H1 (cell line): ENCODE measurements around the gene EIF2B1. TPM values are rescaled to one million over a fixed set of nuclear protein-coding genes. Genes with fewer than 3 reads are reported as not detected.

ENCODE experiments used
- CTCF ChIA-PET: fragments of 300-600 bp; sonication (Branson Sonifier 250); formaldehyde crosslinking; loops from one replicate; lab custom pipeline; 2021; ENCODE audit not compliant: partially characterized antibody; lab: Charles Lee
- POLR2A ChIA-PET: fragments of 300-600 bp; sonication (Branson Sonifier 250); formaldehyde crosslinking; loops from one replicate; lab custom pipeline; 2021; ENCODE audit warnings: inconsistent platforms; ENCODE audit not compliant: partially characterized antibody; lab: Charles Lee
- DNase-seq, 2 experiments: peaks; one replicate each; pipeline versions ENCODE4 v3.0.0 to v3.0.0-alpha.2; 2010 to 2022; ENCODE audit warnings: low spot score in 2 of 2, low read depth in 1 of 2, mixed read lengths in 1 of 2
- FAIRE-seq: peaks from 2 replicates; lab custom pipeline; 2011; peaks lifted over from hg19 to GRCh38; lab: Jason Lieb, UNC
- H2AFZ ChIP-seq: 2 replicates; pipeline ENCODE4 v1.8.1; 2012; ENCODE audit warnings: low read length, inconsistent platforms
- H2AK5ac ChIP-seq: 2 replicates; pipeline ENCODE4 v1.6.1; 2013; ENCODE audit warnings: low read depth, low read length
- H2BK120ac ChIP-seq: replicated peaks from 2 replicates; pipeline ENCODE3; 2013; ENCODE audit warnings: low read depth, low read length, inconsistent platforms
- H2BK12ac ChIP-seq: 2 replicates; pipeline ENCODE4 v1.6.1; 2013; ENCODE audit warnings: low read depth, low read length
- H2BK15ac ChIP-seq: 2 replicates; pipeline ENCODE4 v1.6.1; 2013; ENCODE audit warnings: low read length
- H2BK20ac ChIP-seq: 2 replicates; pipeline ENCODE4 v1.6.1; 2013; ENCODE audit warnings: low read length
- H2BK5ac ChIP-seq: 2 replicates; pipeline ENCODE4 v1.6.1; 2013; ENCODE audit warnings: low read depth, low read length
- H3K14ac ChIP-seq: 2 replicates; pipeline ENCODE4 v1.6.1; 2013; ENCODE audit warnings: inconsistent platforms; ENCODE audit not compliant: insufficient read length
- H3K18ac ChIP-seq: 2 replicates; pipeline ENCODE4 v1.6.1; 2013; ENCODE audit warnings: low read length; ENCODE audit errors: extremely low read depth
- H3K23ac ChIP-seq: 2 replicates; pipeline ENCODE4 v1.6.1; 2013; ENCODE audit warnings: inconsistent platforms; ENCODE audit not compliant: insufficient read length
- H3K23me2 ChIP-seq: 2 replicates; pipeline ENCODE4 v1.6.1; 2013; ENCODE audit warnings: low read depth, low read length
- H3K27ac ChIP-seq: 2 replicates; pipeline ENCODE4 v1.6.1; 2011; ENCODE audit warnings: low read depth, low read length, inconsistent platforms
- H3K27me3 ChIP-seq, 4 experiments: replicated peaks in 1 of 4; 1 replicate in 1 of 4; 2 replicates in 3 of 4; pipeline versions ENCODE4 v1.6.1 to v1.8.1; 2011 to 2013; ENCODE audit warnings: low read length in 3 of 4, mild to moderate bottlenecking in 3 of 4, inconsistent platforms in 2 of 4, mixed read lengths in 2 of 4, moderate library complexity in 1 of 4; ENCODE audit not compliant: control insufficient read depth in 3 of 4, insufficient read depth in 3 of 4; ENCODE audit errors: extremely low read depth in 1 of 4
- H3K36me3 ChIP-seq, 4 experiments: 2 replicates each; pipeline versions ENCODE4 v1.6.1 to v1.8.1; 2011 to 2013; ENCODE audit warnings: mild to moderate bottlenecking in 4 of 4, low read length in 3 of 4, moderate library complexity in 2 of 4, control low read depth in 1 of 4, inconsistent platforms in 1 of 4; ENCODE audit not compliant: insufficient read depth in 4 of 4, control insufficient read depth in 2 of 4
- H3K4ac ChIP-seq: replicated peaks from 2 replicates; pipeline ENCODE3; 2013; ENCODE audit warnings: low read length, low read depth, mixed read lengths, inconsistent platforms; ENCODE audit not compliant: insufficient read length
- H3K4me1 ChIP-seq, 4 experiments: replicated peaks in 1 of 4; 1 replicate in 1 of 4; 2 replicates in 3 of 4; pipeline versions ENCODE4 v1.6.1 to v1.8.1; 2011 to 2013; ENCODE audit warnings: low read length in 3 of 4, inconsistent platforms in 2 of 4, mixed read lengths in 1 of 4; ENCODE audit not compliant: insufficient read depth in 4 of 4, control insufficient read depth in 3 of 4
- H3K4me2 ChIP-seq, 2 experiments: 2 replicates each; pipeline versions ENCODE4 v1.6.1 to v1.8.1; 2011 to 2013; ENCODE audit warnings: low read depth in 2 of 2, low read length in 2 of 2, control low read depth in 1 of 2, inconsistent platforms in 1 of 2, mild to moderate bottlenecking in 1 of 2; ENCODE audit not compliant: insufficient read depth in 1 of 2
- H3K4me3 ChIP-seq, 4 experiments: fragments of 200-600, 300-600 bp in 1 of 4; sonication (generic), shearing (Covaris generic), sonication (Bioruptor Twin) in 1 of 4; 2 replicates each; pipeline versions ENCODE4 v1.5.1 to v1.8.1; 2011 to 2016; ENCODE audit warnings: low read length in 4 of 4, low read depth in 3 of 4, control low read depth in 2 of 4, inconsistent platforms in 2 of 4, mild to moderate bottlenecking in 2 of 4, mixed read lengths in 1 of 4, moderate library complexity in 1 of 4; ENCODE audit not compliant: insufficient read depth in 2 of 4; ENCODE audit errors: extremely low read depth in 1 of 4
- H3K56ac ChIP-seq: replicated peaks from 2 replicates; pipeline ENCODE3; 2013; ENCODE audit warnings: low read depth, mild to moderate bottlenecking, mixed read lengths, low read length, inconsistent platforms; ENCODE audit not compliant: insufficient read length
- H3K79me1 ChIP-seq: 2 replicates; pipeline ENCODE4 v1.6.1; 2013; ENCODE audit warnings: low read depth, low read length, control low read depth
- H3K79me2 ChIP-seq, 2 experiments: 2 replicates each; pipeline versions ENCODE4 v1.6.1 to v1.8.1; 2012 to 2013; ENCODE audit warnings: low read length in 2 of 2, mild to moderate bottlenecking in 2 of 2, inconsistent platforms in 1 of 2; ENCODE audit not compliant: insufficient read depth in 2 of 2, control insufficient read depth in 1 of 2
- H3K9ac ChIP-seq, 4 experiments: replicated peaks in 1 of 4; 1 replicate in 1 of 4; 2 replicates in 3 of 4; pipeline versions ENCODE4 v1.6.1 to v1.8.1; 2011 to 2013; ENCODE audit warnings: low read depth in 3 of 4, low read length in 3 of 4, control low read depth in 2 of 4, mild to moderate bottlenecking in 2 of 4, moderate library complexity in 2 of 4, inconsistent platforms in 1 of 4; ENCODE audit errors: extremely low read depth in 1 of 4
- H3K9me3 ChIP-seq, 2 experiments: 2 replicates each; pipeline versions ENCODE4 v1.6.1 to v1.8.1; 2012 to 2013; ENCODE audit warnings: mild to moderate bottlenecking in 2 of 2, moderate library complexity in 2 of 2, control low read depth in 1 of 2, inconsistent platforms in 1 of 2, low read depth in 1 of 2, low read length in 1 of 2, mixed read lengths in 1 of 2; ENCODE audit not compliant: insufficient read depth in 2 of 2
- H4K20me1 ChIP-seq, 2 experiments: replicated peaks in 1 of 2; 2 replicates each; pipeline versions ENCODE3 to v1.8.1; 2011 to 2013; ENCODE audit warnings: inconsistent platforms in 2 of 2, low read length in 2 of 2, mild to moderate bottlenecking in 1 of 2; ENCODE audit not compliant: insufficient read depth in 2 of 2, control insufficient read depth in 1 of 2
- H4K5ac ChIP-seq: 2 replicates; pipeline ENCODE4 v1.6.1; 2013; ENCODE audit warnings: low read length, low read depth, mixed read lengths, inconsistent platforms; ENCODE audit not compliant: insufficient read length
- H4K8ac ChIP-seq: 2 replicates; pipeline ENCODE4 v1.8.0; 2013; ENCODE audit warnings: mild to moderate bottlenecking, moderate library complexity, low read length, inconsistent platforms; ENCODE audit not compliant: insufficient read depth; ENCODE audit errors: extremely low read depth
- H4K91ac ChIP-seq: replicated peaks from 2 replicates; pipeline ENCODE3; 2013; ENCODE audit warnings: low read length, mixed read lengths, inconsistent platforms; ENCODE audit not compliant: insufficient read length
- CEBPB ChIP-seq: IDR thresholded peaks from 2 replicates; pipeline ENCODE4 v1.6.1; 2012; ENCODE audit warnings: low read depth, low read length
- EGR1 ChIP-seq: IDR thresholded peaks from 2 replicates; pipeline ENCODE4 v1.6.1; 2011; ENCODE audit warnings: low read depth, low read length, borderline replicate concordance
- HDAC6 ChIP-seq: IDR thresholded peaks from one replicate; pipeline ENCODE4 v1.7.1; 2012; ENCODE audit warnings: low read depth, mild to moderate bottlenecking, inconsistent platforms, low read length, moderate library complexity
- KDM1A ChIP-seq: fragments of 200-600, 300-600 bp; sonication (generic); IDR thresholded peaks from 2 replicates; pipeline ENCODE4 v1.7.1; 2016; ENCODE audit warnings: mild to moderate bottlenecking, low read length, borderline replicate concordance
- KDM5A ChIP-seq: fragments of 200-600 bp; IDR thresholded peaks from 2 replicates; pipeline ENCODE4 v1.7.1; 2012; ENCODE audit warnings: mild to moderate bottlenecking, low read length, inconsistent platforms, mixed read lengths
- NRF1 ChIP-seq: IDR thresholded peaks from 2 replicates; pipeline ENCODE4 v1.6.1; 2011; ENCODE audit warnings: mild to moderate bottlenecking, low read depth, low read length, improper control_type of control experiment
- RBBP5 ChIP-seq: IDR thresholded peaks from 2 replicates; pipeline ENCODE4 v1.7.1; 2012; ENCODE audit warnings: low read depth, mild to moderate bottlenecking, inconsistent platforms, low read length, moderate library complexity, borderline replicate concordance
- SP4 ChIP-seq: IDR thresholded peaks from 2 replicates; pipeline ENCODE4 v1.6.1; 2012; ENCODE audit warnings: low read length, inconsistent platforms
- YY1 ChIP-seq: IDR thresholded peaks from 2 replicates; pipeline ENCODE4 v1.6.1; 2011; ENCODE audit warnings: low read depth, mild to moderate bottlenecking, low read length
- WGBS, 2 experiments: shearing (Covaris generic) in 1 of 2; methylation state at CpG; one replicate each; pipeline versions ENCODE4 v1.1.6 to v1.1.7; 2013 to 2015; ENCODE audit warnings: low lambda C conversion rate in 2 of 2, mixed read lengths in 2 of 2, inconsistent platforms in 1 of 2, low coverage in 1 of 2, missing lambda C conversion rate in 1 of 2; ENCODE audit not compliant: insufficient replicate concordance in 2 of 2, insufficient coverage in 1 of 2, insufficient read length in 1 of 2; ENCODE audit errors: extremely low coverage in 1 of 2, missing lambda C conversion rate in 1 of 2; 5-methylcytosine and 5-hydroxymethylcytosine counted together
- polyA plus RNA-seq, 7 experiments: library from polyadenylated mRNA; depleted of rRNA in 3 of 7; stranded (reverse) in 5 of 7; unstranded in 2 of 7; fragments of >200 nt in 5 of 7; fragments of 200-250 nt in 2 of 7; gene quantifications; 1 replicate in 5 of 7; 2 replicates in 1 of 7; 4 replicates in 1 of 7; pipeline versions ENCODE4 v1.2.1 to v1.2.3, GENCODE V29; 2011 to 2013; ENCODE audit warnings: missing spikeins in 2 of 7, mixed read lengths in 2 of 7
- total RNA-seq: library from RNA; stranded (reverse); fragmentation: NEBNext Ultra II Directional; extraction: Animal tissue kit (Norgen Biotek cat#: 25700); gene quantifications from 2 replicates; pipeline ENCODE4 v1.2.1, GENCODE V29; 2021
- TF ChIP-seq, protein P1 (sequence below): IDR thresholded peaks from 2 replicates; pipeline ENCODE4 v1.6.1; 2011; ENCODE audit warnings: low read length, improper control_type of control experiment
- TF ChIP-seq, protein P2 (sequence below): IDR thresholded peaks from 2 replicates; pipeline ENCODE4 v1.6.1; 2012; ENCODE audit warnings: low read length, inconsistent platforms

The EIF2B1 gene
- total and polyA plus RNA-seq, 2 of the 8 experiments (the other 6 are each of a cell fraction or from before 2014, with no cell fraction given): 24.9 to 49.9 TPM

GRCh38 chr12:123634142-123634561, 666 bp upstream of the EIF2B1 start:
- Histone ChIP-seq H3K36me3 (peaks cover 0 to 14% (median 12%) of the 10 kb centered on the region in 4 experiments; a peak in 5 of 8 replicates), H3K56ac (no peak overlapping the region), H4K91ac (no peak overlapping the region), H3K18ac (no peak overlapping the region), H3K4ac (no peak overlapping the region), H3K23me2 (peaks cover 3% of the 10 kb centered on the region; the same call in 1 of the 2 replicates), H3K4me2 (peak overlapping the region; percentile 63 to 81), H2AK5ac (no peak overlapping the region), H2BK15ac (no peak overlapping the region), H3K14ac (no peak overlapping the region), H3K23ac (no peak overlapping the region), H3K9me3 (no peaks in the 10 kb centered on the region), H2BK5ac (peak overlapping the region; percentile 80; the same call in 1 of the 2 replicates), H3K27ac (peak overlapping the region; percentile 81), H2BK20ac (no peak overlapping the region), H2BK120ac (no peak overlapping the region), H3K9ac (peak overlapping the region; percentile 66 to 94 (median 86)), H3K4me1 (peaks cover 0 to 4% (median 0%) of the 10 kb centered on the region in 4 experiments; a peak in 3 of 7 replicates), H3K79me1 (peaks cover 2% of the 10 kb centered on the region), H4K5ac (peak overlapping the region; percentile 18), H3K27me3 (no peaks in the 10 kb centered on the region), H3K79me2 (peaks cover 0 to 20% of the 10 kb centered on the region in 2 experiments; a peak in 2 of 4 replicates), H4K8ac (no peak overlapping the region), H4K20me1 (peaks cover 0 to 2% of the 10 kb centered on the region in 2 experiments), H2AFZ (no peak overlapping the region), H2BK12ac (no peak overlapping the region), H3K4me3 (peak overlapping the region; percentile 75 to 94 (median 92))
- no peak for TF ChIP-seq NRF1
- peak; percentile 59; the same call in 1 of the 2 replicates for TF ChIP-seq KDM1A
- TF ChIP-seq SP4: no peak
- TF ChIP-seq YY1: 0 out of 2 replicates have a peak, but pooled peaks have one; percentile 31
- TF ChIP-seq RBBP5: no peak
- TF ChIP-seq, protein P1, sequence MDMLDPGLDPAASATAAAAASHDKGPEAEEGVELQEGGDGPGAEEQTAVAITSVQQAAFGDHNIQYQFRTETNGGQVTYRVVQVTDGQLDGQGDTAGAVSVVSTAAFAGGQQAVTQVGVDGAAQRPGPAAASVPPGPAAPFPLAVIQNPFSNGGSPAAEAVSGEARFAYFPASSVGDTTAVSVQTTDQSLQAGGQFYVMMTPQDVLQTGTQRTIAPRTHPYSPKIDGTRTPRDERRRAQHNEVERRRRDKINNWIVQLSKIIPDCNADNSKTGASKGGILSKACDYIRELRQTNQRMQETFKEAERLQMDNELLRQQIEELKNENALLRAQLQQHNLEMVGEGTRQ: no peak
- TF ChIP-seq EGR1: no peak
- TF ChIP-seq KDM5A: no peak
- TF ChIP-seq, protein P2, sequence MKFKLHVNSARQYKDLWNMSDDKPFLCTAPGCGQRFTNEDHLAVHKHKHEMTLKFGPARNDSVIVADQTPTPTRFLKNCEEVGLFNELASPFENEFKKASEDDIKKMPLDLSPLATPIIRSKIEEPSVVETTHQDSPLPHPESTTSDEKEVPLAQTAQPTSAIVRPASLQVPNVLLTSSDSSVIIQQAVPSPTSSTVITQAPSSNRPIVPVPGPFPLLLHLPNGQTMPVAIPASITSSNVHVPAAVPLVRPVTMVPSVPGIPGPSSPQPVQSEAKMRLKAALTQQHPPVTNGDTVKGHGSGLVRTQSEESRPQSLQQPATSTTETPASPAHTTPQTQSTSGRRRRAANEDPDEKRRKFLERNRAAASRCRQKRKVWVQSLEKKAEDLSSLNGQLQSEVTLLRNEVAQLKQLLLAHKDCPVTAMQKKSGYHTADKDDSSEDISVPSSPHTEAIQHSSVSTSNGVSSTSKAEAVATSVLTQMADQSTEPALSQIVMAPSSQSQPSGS: no peak
- no peak for TF ChIP-seq HDAC6
- no peak for TF ChIP-seq CEBPB
- CTCF ChIA-PET: no interaction called here
- WGBS, 2 experiments: 38% methylated on average over 19 of the region's 19 CpGs; no CpG with 5 or more reads in 1 of the 2 experiments
- POLR2A ChIA-PET: interaction anchor here (0.9 to 3.1 kb wide), 6 partner anchors 9 to 401 kb away, joined by 3 to 14 read pairs (median 6); partner anchors contain the start of genes ATP6V0A2, DDX55, MPHOSPH9 and MTRFR
- FAIRE-seq (no peak), DNase-seq (no peak)
